Right lobe of liver (tissue), 4 donors: ENCODE measurements around the gene ZBTB25.

Experiments used
- POLR2A ChIP-seq: fragments of 450-650 bp; IDR thresholded peaks from one replicate; pipeline ENCODE4 v1.6.1; 2017; ENCODE audit warnings: antibody characterized with exemption, mild to moderate bottlenecking
- TF ChIP-seq, protein P1 (sequence below), 4 donors: fragments of 200-600 bp in 3 of 4; fragments of 450-650 bp in 1 of 4; IDR thresholded peaks; one replicate each; pipeline versions ENCODE4 v1.5.1 to v1.8.0; 2016 to 2022; ENCODE audit warnings: antibody characterized with exemption in 4 of 4, mild to moderate bottlenecking in 2 of 4
- donor health status: DM: no; HTN: no; CAD: no.
- donor health status: DM: no; HTN: no; CAD: no.
- donor health status: DM: no; HTN: yes; CAD: no.

GRCh38 chr14:64440494-64440893, 63.1 kb downstream of the ZBTB25 start:
- TF ChIP-seq, protein P1, sequence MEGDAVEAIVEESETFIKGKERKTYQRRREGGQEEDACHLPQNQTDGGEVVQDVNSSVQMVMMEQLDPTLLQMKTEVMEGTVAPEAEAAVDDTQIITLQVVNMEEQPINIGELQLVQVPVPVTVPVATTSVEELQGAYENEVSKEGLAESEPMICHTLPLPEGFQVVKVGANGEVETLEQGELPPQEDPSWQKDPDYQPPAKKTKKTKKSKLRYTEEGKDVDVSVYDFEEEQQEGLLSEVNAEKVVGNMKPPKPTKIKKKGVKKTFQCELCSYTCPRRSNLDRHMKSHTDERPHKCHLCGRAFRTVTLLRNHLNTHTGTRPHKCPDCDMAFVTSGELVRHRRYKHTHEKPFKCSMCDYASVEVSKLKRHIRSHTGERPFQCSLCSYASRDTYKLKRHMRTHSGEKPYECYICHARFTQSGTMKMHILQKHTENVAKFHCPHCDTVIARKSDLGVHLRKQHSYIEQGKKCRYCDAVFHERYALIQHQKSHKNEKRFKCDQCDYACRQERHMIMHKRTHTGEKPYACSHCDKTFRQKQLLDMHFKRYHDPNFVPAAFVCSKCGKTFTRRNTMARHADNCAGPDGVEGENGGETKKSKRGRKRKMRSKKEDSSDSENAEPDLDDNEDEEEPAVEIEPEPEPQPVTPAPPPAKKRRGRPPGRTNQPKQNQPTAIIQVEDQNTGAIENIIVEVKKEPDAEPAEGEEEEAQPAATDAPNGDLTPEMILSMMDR (IDR thresholded peaks at IDR 0.05): no peak
- no peak for TF ChIP-seq POLR2A
